Measurements from ENCODE around the gene CHRM5.

GRCh38 chr15:33959844-33960548 lies 8.3 kb upstream of the CHRM5 start:
- no peak for TF ChIP-seq EZH2 (IDR thresholded peaks at IDR 0.05; ENCODE audit: insufficient read depth, poor library complexity, severe bottlenecking)
- TF ChIP-seq EZH2phosphoT487 (IDR thresholded peaks at IDR 0.05; ENCODE audit: insufficient read depth, low read depth): no peak
